HTR-8/SVneo (cell line): ENCODE results near the gene FRMD8.

Experiments
- DNase-seq: peaks from one replicate; pipeline ENCODE4 v3.0.0; 2011; ENCODE audit warnings: low spot score, mixed read lengths; ENCODE audit not compliant: insufficient read length
- FAIRE-seq: peaks from 2 replicates; lab custom pipeline; 2011; peaks lifted over from hg19 to GRCh38; lab: Jason Lieb, UNC

Gene FRMD8

DNA sequence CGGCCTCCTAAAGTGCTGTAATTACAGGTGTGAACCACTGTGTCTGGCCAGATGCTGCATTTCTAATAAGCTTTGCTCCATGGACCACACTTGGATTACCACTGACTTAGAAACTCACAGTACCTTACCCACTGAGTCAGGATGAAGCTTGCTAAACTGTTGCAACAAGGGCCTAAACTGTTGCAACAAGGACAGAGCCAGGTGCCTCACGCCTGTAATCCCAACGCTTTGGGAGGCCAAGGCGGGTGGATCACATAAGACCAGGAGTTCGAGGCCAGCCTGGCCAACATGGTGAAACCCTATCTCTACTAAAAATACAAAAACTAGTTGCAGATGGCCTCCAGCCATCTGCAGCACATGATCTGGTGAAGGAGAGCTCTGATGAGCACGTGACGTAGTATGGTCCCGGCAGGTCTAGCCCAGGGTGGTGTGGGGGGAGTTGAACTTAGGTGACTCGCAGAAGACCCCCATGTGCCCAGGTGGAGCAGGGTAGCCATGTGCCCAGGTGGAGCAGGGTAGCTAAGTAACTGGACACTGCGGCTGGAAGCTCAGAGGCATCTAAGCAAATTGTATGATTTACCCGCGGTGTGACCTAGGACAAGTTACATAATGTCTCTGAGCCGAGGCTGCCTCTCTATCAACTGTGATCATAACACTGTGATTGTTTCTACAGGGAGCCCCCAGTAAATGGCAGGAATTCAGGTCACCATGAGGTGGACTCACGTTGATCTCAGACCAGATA is 12.4 kb upstream of the FRMD8 start:
- DNase-seq (no peak), FAIRE-seq (no peak)

GRCh38 chr11:65375012-65375411 is 11.4 kb upstream of the FRMD8 start:
- DNase-seq (no peak), FAIRE-seq (no peak)

DNA sequence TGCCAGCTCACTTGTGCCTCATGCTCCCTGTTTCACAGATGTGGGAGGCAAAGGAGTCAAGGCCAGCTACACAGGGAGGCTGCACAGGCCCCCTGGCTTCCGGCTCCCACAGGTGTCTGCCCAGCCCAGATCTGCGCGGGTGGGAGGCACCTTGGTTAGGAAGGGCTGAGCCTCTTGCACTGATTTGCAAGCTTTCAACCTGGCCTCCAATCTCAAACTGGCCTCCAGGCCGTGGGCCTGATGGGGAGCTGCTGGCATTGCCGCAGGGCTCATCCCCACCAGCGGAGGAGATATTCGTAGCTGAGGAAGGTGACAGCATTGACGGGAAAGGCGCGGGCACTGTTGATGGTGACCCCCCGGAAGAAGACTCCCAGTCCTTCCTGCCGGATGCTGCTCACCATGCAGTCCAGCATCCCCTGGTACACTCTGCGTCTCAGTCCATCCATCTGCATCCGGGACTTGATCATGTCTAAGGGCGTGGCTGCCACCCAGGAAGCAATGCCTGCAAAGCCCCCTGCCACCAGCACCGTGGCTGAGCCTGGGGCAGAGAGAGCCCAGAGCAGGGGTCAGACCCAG is 10.2 kb upstream of the FRMD8 start:
- FAIRE-seq (no peak), DNase-seq (no peak)

DNA sequence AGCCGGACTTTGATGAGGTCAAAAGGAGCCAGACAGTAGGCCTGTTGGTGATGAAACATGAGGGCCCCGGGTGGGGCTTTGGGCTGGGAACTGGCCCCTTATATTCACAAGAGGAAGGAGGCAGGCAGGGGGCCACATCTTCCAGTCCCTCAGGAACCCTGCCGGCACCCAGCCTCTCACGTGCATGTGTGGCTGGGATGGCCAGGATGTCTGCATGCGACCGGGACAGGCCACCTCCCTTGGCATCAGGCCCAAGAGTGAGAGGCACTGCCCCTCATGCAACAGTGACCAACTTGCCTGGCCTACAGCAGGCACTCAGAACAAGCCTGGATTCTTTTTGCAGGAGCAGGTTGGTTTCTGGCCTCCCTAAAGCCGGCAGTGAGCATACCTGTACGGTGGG is 9.4 kb upstream of the FRMD8 start:
- FAIRE-seq (no peak), DNase-seq (no peak)

- no peak for DNase-seq
Measured at GRCh38 chr11:65377777-65378176, 8.7 kb upstream of the FRMD8 start.

DNA sequence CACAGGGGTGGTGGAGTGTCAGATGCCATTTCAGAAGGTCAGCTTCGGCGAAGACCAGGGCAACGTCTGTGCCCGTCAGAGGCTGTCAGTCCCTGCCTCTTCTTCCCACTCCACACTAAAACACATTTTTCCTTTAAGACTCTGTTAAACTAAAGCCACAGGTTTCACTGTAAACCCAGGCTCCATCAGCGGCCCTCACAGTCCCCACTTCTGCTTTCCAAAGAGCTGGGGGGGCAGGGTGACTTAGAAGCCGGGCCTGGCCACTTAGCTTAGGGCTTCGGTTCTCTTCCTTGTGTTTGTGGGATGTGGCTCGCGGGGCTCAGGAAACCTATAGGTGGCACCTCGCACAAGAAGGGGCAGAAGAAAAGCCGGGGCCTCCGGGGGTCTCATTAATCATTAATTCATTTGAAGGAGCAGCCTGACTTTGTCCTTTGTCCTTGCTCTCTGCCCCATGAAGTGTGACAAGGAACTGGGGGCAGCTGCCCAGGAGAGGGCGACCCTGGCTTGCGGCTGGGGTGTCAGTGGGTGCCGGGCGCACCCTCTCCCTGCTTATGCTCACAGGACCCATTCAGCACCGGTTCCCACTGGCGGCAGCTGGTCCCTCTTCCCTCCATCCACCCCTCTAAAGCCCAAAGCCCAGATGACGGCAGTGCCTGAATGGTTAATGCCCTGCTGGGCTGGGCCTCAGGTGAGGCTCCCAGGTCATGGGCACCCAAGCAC is 8.1 kb upstream of the FRMD8 start:
- DNase-seq (no peak), FAIRE-seq (no peak)

More at GRCh38 chr11:65377777-65378176, 8.7 kb upstream of the FRMD8 start:
- FAIRE-seq, result no peak

DNA sequence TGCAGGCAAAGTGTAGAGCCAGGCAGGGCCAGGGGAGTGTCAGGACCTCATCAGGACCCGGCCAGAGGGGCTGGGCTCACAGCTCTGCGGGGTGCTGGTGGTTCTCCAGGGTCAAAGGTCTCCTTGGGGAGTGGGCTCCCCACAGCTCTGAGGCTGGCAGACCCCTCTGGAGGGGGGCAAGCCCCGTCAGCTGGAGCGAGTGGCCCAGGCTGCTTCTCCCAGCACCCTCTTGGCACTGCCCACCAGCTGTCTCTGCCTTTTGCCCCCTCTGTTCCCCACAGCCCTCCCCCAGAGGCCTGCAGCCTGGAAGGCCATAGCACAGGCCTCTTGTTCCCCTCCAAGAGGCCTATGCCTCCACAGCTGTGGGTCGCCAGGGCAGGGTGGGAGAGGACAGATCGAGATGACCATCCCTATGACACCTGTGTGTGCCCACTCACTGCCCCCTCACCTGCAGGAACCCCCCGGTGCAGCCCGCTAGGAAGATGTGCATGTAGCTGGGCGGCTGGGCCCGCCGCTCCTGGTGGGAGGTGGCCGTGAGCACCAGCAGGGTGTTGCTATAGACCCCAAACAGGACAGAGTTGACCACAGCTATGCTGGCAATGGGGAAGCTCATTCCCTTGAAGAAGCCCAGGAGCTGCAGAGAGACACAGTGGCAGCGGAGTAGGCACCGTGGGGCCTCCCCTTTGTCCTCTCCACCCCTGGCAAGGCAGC is 7.4 kb upstream of the FRMD8 start:
- no peak for FAIRE-seq

GRCh38 chr11:65379698-65380459 is 6.6 kb upstream of the FRMD8 start:
- DNase-seq (no peak), FAIRE-seq (no peak)

More for the DNA sequence above, 7.4 kb upstream of the FRMD8 start:
- no peak for DNase-seq

- FAIRE-seq (no peak), DNase-seq (no peak)
Measured at GRCh38 chr11:65380460-65381119, 5.8 kb upstream of the FRMD8 start.

DNA sequence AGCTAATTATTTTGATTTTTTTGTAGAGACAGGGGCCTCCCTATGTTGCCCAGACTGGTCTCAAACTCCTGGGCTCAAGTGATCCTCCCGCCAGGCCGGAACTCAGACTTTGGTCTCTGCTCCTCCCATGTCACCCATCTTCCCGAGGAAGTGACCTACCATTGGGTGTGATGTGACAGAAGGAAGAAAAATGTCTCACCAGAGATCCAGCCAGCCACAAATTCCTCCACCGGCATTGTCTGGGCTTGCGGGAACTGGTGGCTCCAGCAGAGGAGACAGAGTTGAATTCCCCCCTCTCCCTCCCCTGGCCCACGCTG is 4.8 kb upstream of the FRMD8 start:
- DNase-seq (peak; percentile 60), FAIRE-seq (no peak)

DNA sequence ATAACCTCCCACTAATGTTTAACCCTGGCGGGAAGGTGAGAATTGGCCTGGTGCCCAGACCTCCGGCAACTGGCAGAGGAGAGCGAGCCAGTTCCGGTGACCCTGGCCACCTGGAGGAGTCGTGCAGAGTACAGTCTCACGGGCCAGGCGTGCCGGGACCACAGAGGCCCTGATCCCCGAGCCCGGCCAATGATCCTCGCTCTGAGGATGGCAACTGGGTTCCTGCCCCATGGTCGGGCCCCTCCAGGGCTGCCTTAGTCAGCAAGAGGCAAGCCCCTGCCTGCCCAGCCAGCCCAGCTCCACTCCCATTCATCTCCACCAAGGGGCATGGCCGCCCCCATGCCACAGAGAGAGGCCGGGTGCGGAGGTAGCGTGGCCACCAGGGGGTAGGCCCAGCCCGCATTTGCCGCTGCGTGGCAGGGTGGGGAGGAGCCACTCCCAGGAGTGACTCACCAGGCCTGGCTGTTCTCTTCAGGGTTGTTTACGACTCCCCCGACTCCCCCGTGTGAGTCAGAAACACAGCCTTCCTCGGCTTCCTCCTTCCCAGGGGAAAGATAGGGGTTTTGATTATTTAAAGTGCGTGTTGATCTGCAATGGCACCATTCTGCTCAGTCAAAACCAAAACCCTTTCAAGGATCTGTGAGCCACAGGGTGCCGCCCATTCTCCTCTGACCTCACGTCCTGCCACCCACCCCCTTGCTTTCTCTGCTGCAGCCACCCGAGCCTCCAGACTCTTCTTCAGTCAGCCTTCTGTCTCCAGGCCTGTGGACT is 4.2 kb upstream of the FRMD8 start, which contains the start of gene SLC25A45:
Gene SLC25A45 (minus strand): TSS at position 614 of the 771 bp plus-strand sequence. CDS start 695 bp downstream, outside the sequence.
- DNase-seq, result peak; percentile 83
- peak; percentile 95 for FAIRE-seq

DNA sequence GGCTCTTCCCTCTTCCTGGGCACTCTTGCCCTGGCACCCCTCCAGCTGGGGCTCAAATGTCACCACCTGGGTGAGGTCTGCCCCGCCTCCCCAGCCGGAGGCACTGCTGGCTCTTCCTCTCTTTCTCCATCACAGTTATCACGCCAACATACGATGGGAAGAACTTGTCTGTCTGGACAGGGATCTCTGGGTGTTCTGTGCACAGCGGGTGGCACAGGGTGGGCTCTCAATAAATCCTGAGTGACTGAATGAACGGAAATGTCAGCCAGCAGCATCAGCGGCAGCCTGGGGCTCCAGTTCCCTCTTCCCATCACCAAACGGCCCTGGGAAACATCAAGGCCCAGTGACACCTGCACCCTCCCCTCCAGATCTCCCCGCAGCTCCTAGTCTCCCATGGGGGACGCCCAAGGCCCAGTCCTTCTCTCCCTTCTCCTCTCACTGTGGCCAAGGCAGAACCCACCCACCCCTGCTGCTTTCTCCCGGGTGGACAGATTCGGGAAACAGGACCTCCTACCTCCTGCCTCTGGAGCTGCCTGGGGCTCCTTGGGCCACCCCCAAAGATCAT is 3.6 kb upstream of the FRMD8 start:
- FAIRE-seq (no peak), DNase-seq (no peak)

DNA sequence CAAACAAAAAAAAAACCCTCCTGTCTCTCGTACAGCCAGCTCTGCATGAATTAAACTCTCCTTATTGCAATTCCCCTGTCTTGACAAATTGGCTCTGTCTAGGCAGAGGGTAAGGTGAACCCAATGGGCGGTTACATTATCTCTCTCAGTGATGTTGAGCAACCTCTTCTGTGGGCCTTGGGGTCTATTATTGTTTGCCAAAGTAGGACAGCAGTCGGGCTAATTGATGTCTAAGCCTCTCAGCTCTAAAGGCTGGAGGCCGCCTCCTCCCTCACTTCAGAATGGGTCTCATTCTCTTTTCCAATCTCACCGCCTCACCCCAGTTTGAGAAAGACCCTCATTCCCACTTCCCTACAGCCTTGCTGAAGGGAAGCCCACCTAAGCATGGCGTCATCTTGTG is 2.7 kb upstream of the FRMD8 start:
- DNase-seq, result no peak
- FAIRE-seq, result no peak

- no peak for FAIRE-seq
Measured at GRCh38 chr11:65384301-65384889, 2.0 kb upstream of the FRMD8 start.

GRCh38 chr11:65388731-65389130 is 2.3 kb downstream of the FRMD8 start:
- DNase-seq, result no peak
- no peak for FAIRE-seq

More at GRCh38 chr11:65384301-65384889, 2.0 kb upstream of the FRMD8 start:
- DNase-seq, result no peak

DNA sequence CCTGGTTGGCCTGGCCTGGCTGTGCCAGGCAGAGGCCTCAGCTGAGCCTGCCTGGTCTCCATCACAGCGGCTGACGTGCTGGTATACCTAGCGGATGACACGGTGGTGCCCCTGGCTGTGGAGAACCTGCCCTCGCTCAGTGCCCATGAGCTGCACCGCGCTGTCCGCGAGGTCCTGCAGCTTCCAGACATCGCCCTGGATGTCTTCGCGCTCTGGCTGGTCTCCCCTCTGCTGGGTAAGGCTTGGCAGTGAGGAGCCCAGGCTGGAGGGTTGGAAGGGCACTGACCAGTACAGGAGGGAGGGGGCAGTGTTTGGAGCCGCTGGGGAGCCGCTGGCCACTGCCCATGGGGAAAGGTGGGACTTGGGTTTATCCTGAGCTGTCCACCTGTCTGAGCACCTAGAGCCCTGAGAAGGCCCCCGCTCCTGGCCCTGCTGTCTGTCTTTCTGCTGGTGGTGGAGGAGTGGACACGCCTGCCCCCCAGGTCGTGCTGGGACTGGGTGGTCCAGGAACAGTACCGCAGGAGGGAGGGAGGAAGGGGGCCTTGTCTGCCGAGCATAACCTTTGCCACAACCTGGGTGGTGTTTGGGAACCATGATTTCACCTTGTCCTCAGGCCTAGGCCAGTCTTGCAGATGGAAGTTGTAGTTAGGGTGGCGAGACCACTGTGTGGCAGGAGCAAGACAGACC is 3.0 kb downstream of the FRMD8 start:
- no peak for DNase-seq
- no peak for FAIRE-seq

DNA sequence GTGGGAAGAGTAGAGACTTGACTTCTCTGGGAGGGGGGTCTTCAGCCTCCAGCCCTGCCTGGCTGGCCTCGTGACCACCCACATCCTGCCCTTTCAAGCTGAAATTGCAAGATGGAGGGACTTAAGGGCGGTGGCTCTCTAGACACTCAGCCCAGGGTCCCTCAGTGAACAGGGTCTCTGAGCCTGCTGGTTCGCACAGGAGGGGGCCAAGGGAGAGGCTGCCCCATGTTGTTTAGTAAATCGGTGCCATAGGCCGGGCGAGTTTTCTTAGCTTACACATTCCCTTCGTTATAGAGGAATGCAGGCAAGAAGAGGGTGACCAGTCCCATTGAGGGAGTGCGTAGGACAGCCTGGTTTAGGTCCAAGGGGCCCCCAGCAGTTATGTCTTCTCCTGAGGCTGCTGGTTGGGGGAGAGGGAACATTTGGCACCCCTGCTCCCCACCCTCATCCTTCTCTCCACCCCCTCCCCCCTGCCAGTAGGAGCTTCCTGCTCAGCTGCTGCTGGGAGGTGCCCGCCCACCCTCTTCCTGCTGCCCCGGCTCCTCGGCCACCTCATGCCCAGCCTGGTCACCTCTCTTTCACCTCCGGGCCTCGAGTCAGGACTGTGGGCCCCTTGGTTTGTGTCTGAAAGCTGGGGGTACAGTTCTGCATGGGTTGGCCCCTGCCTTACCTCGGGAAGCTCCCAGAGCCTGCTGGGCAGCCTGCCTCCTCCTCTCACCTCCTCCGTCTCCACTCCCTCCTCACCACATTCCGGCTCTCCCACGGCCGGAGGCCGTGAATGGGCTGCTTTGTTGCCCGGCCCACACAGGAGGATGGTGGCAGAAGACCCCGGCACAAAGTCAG is 3.9 kb downstream of the FRMD8 start:
- DNase-seq, result no peak
- FAIRE-seq, result no peak
